ENCODE data around the gene TJP1. TPM values are rescaled to one million over a fixed set of nuclear protein-coding genes. Genes with fewer than 3 reads are reported as not detected.

Gene TJP1
- total RNA-seq, 1 experiment from 2014 or later: 67.0 TPM

DNA sequence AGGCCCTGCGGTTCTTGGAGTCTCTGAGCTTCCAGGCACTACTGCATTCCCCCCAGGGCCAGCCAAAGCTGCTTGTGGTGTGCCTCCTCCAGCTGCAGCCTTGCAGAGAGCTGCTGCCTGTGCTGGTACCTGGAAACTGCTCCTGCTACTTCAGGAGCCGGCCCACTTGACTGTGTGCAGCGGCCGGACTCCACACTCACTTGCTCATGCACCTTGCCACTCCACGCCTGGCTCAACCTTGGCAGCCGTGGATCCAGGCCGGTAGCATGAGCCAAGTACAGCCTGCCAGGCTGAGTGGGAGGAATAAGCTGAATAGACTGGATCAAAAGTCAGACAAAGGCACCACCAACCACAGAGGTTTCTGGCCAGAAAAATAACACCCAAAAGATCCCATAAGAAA lies 169.7 kb downstream of the TJP1 start:
- Histone ChIP-seq H3K9me3 (ENCODE audit: low read length) (no peaks in the 10 kb centered on the region), H3K4me1 (ENCODE audit: insufficient read depth, low read length) (no peaks in the 10 kb centered on the region), H3K36me3 (ENCODE audit: low read depth, low read length) (no peaks in the 10 kb centered on the region), H3K27ac (ENCODE audit: low read length) (no peak overlapping the region), H3K79me2 (ENCODE audit: low read length) (no peaks in the 10 kb centered on the region), H3F3A (ENCODE audit: low read length, unreplicated experiment) (no peaks in the 10 kb centered on the region), H4K20me1 (ENCODE audit: low read length) (no peaks in the 10 kb centered on the region), H3K9ac (ENCODE audit: low read length) (no peak overlapping the region), H3K4me2 (ENCODE audit: low read length) (no peak overlapping the region), H3K4me3 (ENCODE audit: low read length) (no peak overlapping the region), H3K27me3 (ENCODE audit: low read length) (peaks cover 26% of the 10 kb centered on the region; the same call in 1 of the 2 replicates), H2AFZ (ENCODE audit: low read length) (no peak overlapping the region), H3K9me2 (replicated peaks; ENCODE audit: low read length) (no peaks in the 10 kb centered on the region)
- DNase-seq (no peak), ATAC-seq (no peak)
- TF ChIP-seq EZH2 (IDR thresholded peaks at IDR 0.05; ENCODE audit: low read length, unreplicated experiment): no peak
- TF ChIP-seq, protein P1, sequence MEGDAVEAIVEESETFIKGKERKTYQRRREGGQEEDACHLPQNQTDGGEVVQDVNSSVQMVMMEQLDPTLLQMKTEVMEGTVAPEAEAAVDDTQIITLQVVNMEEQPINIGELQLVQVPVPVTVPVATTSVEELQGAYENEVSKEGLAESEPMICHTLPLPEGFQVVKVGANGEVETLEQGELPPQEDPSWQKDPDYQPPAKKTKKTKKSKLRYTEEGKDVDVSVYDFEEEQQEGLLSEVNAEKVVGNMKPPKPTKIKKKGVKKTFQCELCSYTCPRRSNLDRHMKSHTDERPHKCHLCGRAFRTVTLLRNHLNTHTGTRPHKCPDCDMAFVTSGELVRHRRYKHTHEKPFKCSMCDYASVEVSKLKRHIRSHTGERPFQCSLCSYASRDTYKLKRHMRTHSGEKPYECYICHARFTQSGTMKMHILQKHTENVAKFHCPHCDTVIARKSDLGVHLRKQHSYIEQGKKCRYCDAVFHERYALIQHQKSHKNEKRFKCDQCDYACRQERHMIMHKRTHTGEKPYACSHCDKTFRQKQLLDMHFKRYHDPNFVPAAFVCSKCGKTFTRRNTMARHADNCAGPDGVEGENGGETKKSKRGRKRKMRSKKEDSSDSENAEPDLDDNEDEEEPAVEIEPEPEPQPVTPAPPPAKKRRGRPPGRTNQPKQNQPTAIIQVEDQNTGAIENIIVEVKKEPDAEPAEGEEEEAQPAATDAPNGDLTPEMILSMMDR (conservative IDR thresholded peaks at IDR 0.05; ENCODE audit: low read depth, low read length): no peak
- no peak for TF ChIP-seq EZH2phosphoT487 (IDR thresholded peaks at IDR 0.05; ENCODE audit: borderline replicate concordance, low read length)
- intact Hi-C loops (cut with micrococcal nuclease): no loop called here
- CTCF ChIA-PET: no interaction called here
- no TSS peak for BruUV-seq (replicated peaks)
- POLR2A ChIA-PET (ENCODE audit: unreplicated experiment): no interaction called here

DNA sequence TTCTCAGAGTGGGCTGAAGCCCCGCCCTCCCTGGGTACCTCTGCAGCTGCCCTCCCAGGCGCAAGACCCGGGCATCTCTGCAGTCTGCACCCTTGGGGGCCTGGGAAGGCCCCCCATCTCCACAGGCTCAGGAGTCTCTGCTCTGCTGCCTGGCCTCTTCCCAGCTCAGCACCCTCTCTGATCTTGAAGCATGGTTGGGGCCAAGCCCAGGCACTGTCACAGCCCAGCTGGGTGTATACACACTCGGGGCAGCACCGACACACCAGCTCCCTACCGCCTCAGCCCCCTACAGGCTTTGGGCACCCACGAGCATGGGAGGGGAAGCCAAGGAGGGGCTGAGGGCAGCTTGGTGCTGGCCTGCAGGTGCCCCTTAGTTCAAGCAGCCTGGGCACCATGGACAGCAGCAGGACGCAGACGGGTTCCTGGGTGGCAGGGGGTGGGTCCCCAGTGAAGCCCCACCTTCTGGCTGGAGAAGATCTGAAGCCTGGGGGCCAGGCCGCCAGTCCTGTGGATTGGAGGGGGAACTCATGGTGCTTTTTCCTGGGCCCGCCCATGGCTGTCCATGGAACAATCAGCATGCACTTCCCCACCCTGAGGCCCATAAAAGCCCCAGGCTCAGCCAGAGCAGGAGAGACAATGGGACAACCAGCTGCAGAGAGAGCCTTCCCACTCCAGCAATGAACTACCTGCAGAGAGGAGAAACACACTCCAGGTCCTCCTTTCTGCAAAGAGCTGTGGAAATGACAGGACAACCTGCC lies 170.6 kb downstream of the TJP1 start:
- ChIA-PET CTCF (no interaction called here), POLR2A (ENCODE audit: unreplicated experiment) (no interaction called here)
- H3K9me2 ChIP-seq (replicated peaks; ENCODE audit: low read length): no peaks in the 10 kb centered on the region
- intact Hi-C loops (cut with micrococcal nuclease): no loop called here
- no peaks in the 10 kb centered on the region for H3K4me1 ChIP-seq (ENCODE audit: insufficient read depth, low read length)
- H3K36me3 ChIP-seq (ENCODE audit: low read depth, low read length): no peaks in the 10 kb centered on the region
- H3K27me3 ChIP-seq (ENCODE audit: low read length): peaks cover 26% of the 10 kb centered on the region; the same call in 1 of the 2 replicates
- TF ChIP-seq, protein P1 (conservative IDR thresholded peaks at IDR 0.05; ENCODE audit: low read depth, low read length): no peak
- TF ChIP-seq EZH2phosphoT487 (IDR thresholded peaks at IDR 0.05; ENCODE audit: borderline replicate concordance, low read length): no peak
- TF ChIP-seq EZH2 (IDR thresholded peaks at IDR 0.05; ENCODE audit: low read length, unreplicated experiment): no peak
- no peak overlapping the region for H3K4me3 ChIP-seq (ENCODE audit: low read length)
- no peak overlapping the region for H2AFZ ChIP-seq (ENCODE audit: low read length)
- no peak overlapping the region for H3K4me2 ChIP-seq (ENCODE audit: low read length)
- ATAC-seq (no peak), DNase-seq (no peak)
- H3K27ac ChIP-seq (ENCODE audit: low read length): no peak overlapping the region
- no peaks in the 10 kb centered on the region for H3F3A ChIP-seq (ENCODE audit: low read length, unreplicated experiment)
- no peak overlapping the region for H3K9ac ChIP-seq (ENCODE audit: low read length)
- no peaks in the 10 kb centered on the region for H4K20me1 ChIP-seq (ENCODE audit: low read length)
- H3K9me3 ChIP-seq (ENCODE audit: low read length): no peaks in the 10 kb centered on the region
- BruUV-seq (replicated peaks): no TSS peak
- H3K79me2 ChIP-seq (ENCODE audit: low read length): no peaks in the 10 kb centered on the region

Data from PC-3 (cell line).